Measurements from ENCODE around the gene SLC5A6. TPM values are rescaled to one million over a fixed set of nuclear protein-coding genes. Genes with fewer than 3 reads are reported as not detected.

SLC5A6 gene
- total RNA-seq, 4 donors from 2014 or later: 30.4 to 33.4 (median 33.1) TPM

GRCh38 chr2:27255187-27255586 is 43.1 kb upstream of the SLC5A6 start:
- Histone ChIP-seq H3K27ac (no peak overlapping the region), H3K9me3 (no peaks in the 10 kb centered on the region), H3K4me3 (no peak overlapping the region), H3K4me1 (no peaks in the 10 kb centered on the region), H3K36me3 (no peaks in the 10 kb centered on the region), H3K27me3 (peaks cover 73% of the 10 kb centered on the region)
- no peak for DNase-seq (ENCODE audit: low spot score in 2 of 2)
- 47% methylated on average over 13 of the region's 13 CpGs for WGBS
- no peak for TF ChIP-seq EP300 (IDR thresholded peaks at IDR 0.05)
- no peak for TF ChIP-seq POLR2AphosphoS5 (IDR thresholded peaks at IDR 0.05)
- no peak for TF ChIP-seq CTCF (IDR thresholded peaks at IDR 0.05)
- TF ChIP-seq POLR2A (IDR thresholded peaks at IDR 0.05): no peak

- 86% methylated on average over 13 of the region's 13 CpGs for WGBS
- Histone ChIP-seq H3K27ac (no peak overlapping the region), H3K4me3 (no peak overlapping the region), H3K27me3 (peaks cover 52% of the 10 kb centered on the region), H3K9me3 (no peaks in the 10 kb centered on the region), H3K4me1 (no peaks in the 10 kb centered on the region), H3K36me3 (no peaks in the 10 kb centered on the region)
- TF ChIP-seq POLR2A (IDR thresholded peaks at IDR 0.05): no peak
- no peak for DNase-seq (ENCODE audit: low spot score in 2 of 2)
Observed at GRCh38 chr2:27251766-27252165, 39.7 kb upstream of the SLC5A6 start.

- peaks cover 43% of the 10 kb centered on the region for H3K27me3 ChIP-seq
Observed at GRCh38 chr2:27250652-27251379, 38.7 kb upstream of the SLC5A6 start.

GRCh38 chr2:27249891-27250651 is 38.0 kb upstream of the SLC5A6 start:
- Histone ChIP-seq H3K4me1 (no peaks in the 10 kb centered on the region), H3K27ac (no peak overlapping the region), H3K4me3 (no peak overlapping the region), H3K9me3 (no peaks in the 10 kb centered on the region), H3K36me3 (no peaks in the 10 kb centered on the region), H3K27me3 (peaks cover 43% of the 10 kb centered on the region)
- TF ChIP-seq POLR2AphosphoS5 (IDR thresholded peaks at IDR 0.05): no peak
- peak in 1 of 2 donors; percentile 62 for TF ChIP-seq CTCF (IDR thresholded peaks at IDR 0.05)
- DNase-seq (ENCODE audit: low spot score in 2 of 2): no peak
- 30% methylated on average over 21 of the region's 22 CpGs for WGBS

More at GRCh38 chr2:27250652-27251379, 38.7 kb upstream of the SLC5A6 start:
- H3K27ac ChIP-seq: no peak overlapping the region
- H3K9me3 ChIP-seq: no peaks in the 10 kb centered on the region
- H3K36me3 ChIP-seq: no peaks in the 10 kb centered on the region
- no peaks in the 10 kb centered on the region for H3K4me1 ChIP-seq
- TF ChIP-seq POLR2A (IDR thresholded peaks at IDR 0.05): no peak
- no peak for TF ChIP-seq CTCF (IDR thresholded peaks at IDR 0.05)
- TF ChIP-seq EP300 (IDR thresholded peaks at IDR 0.05): no peak
- no peak for TF ChIP-seq POLR2AphosphoS5 (IDR thresholded peaks at IDR 0.05)
- no peak for DNase-seq (ENCODE audit: low spot score in 2 of 2)
- no peak overlapping the region for H3K4me3 ChIP-seq
- 59% methylated on average over 12 of the region's 13 CpGs for WGBS

GRCh38 chr2:27249159-27249890 is 37.3 kb upstream of the SLC5A6 start:
- TF ChIP-seq EP300 (IDR thresholded peaks at IDR 0.05) (no peak), POLR2AphosphoS5 (IDR thresholded peaks at IDR 0.05) (no peak), POLR2A (IDR thresholded peaks at IDR 0.05) (no peak), CTCF (IDR thresholded peaks at IDR 0.05) (no peak)
- no peak overlapping the region for H3K27ac ChIP-seq
- peaks cover 43% of the 10 kb centered on the region for H3K27me3 ChIP-seq
- H3K9me3 ChIP-seq: no peaks in the 10 kb centered on the region
- WGBS: 50% methylated on average over 8 of the region's 12 CpGs
- no peaks in the 10 kb centered on the region for H3K36me3 ChIP-seq
- DNase-seq (ENCODE audit: low spot score in 2 of 2): no peak
- no peaks in the 10 kb centered on the region for H3K4me1 ChIP-seq
- H3K4me3 ChIP-seq: no peak overlapping the region
